Neural progenitor cell (in vitro differentiated cells): ENCODE results near the gene ITPR2. TPM values are rescaled to one million over a fixed set of nuclear protein-coding genes. Genes with fewer than 3 reads are reported as not detected.
A peak's percentile ranks its signal among the peaks of the same experiment; 100 is the strongest.

Experiments
- DNase-seq: peaks from one replicate; pipeline ENCODE4 v3.0.0-alpha.2; 2016; ENCODE audit warnings: low spot score
- H2AFZ ChIP-seq: fragments of 200-600 bp; sonication (generic); replicated peaks from 2 replicates; pipeline ENCODE4 v1.6.1; 2016; ENCODE audit warnings: antibody characterized with exemption
- H3F3A ChIP-seq: fragments of 200-600 bp; sonication (generic); 2 replicates; pipeline ENCODE4 v1.6.1; 2016; ENCODE audit warnings: antibody characterized with exemption, low read depth
- H3K27ac ChIP-seq: fragments of 200-600 bp; sonication (generic); 2 replicates; pipeline ENCODE4 v1.5.1; 2016; ENCODE audit warnings: mild to moderate bottlenecking
- H3K27me3 ChIP-seq: fragments of 200-600 bp; sonication (generic); 2 replicates; pipeline ENCODE4 v1.6.1; 2016; ENCODE audit warnings: mild to moderate bottlenecking, moderate library complexity
- H3K36me3 ChIP-seq: fragments of 200-600 bp; sonication (generic); 2 replicates; pipeline ENCODE4 v1.5.1; 2016
- H3K4me1 ChIP-seq: fragments of 200-600 bp; sonication (generic); 2 replicates; pipeline ENCODE4 v1.6.1; 2016; ENCODE audit warnings: mixed run types
- H3K4me2 ChIP-seq: fragments of 200-600 bp; sonication (generic); 2 replicates; pipeline ENCODE4 v1.6.1; 2016
- H3K4me3 ChIP-seq: fragments of 200-600 bp; sonication (generic); 2 replicates; pipeline ENCODE4 v1.5.1; 2016
- H3K79me2 ChIP-seq: fragments of 200-600 bp; sonication (generic); 2 replicates; pipeline ENCODE4 v1.6.1; 2016; ENCODE audit warnings: low read depth
- H3K9ac ChIP-seq: fragments of 200-600 bp; sonication (generic); 2 replicates; pipeline ENCODE4 v1.6.1; 2016
- H3K9me3 ChIP-seq: fragments of 200-600 bp; sonication (generic); 2 replicates; pipeline ENCODE4 v1.5.1; 2016; ENCODE audit warnings: low read depth
- H4K20me1 ChIP-seq: fragments of 200-600 bp; sonication (generic); 2 replicates; pipeline ENCODE4 v1.6.1; 2016; ENCODE audit warnings: low read depth
- H3K27ac Mint-ChIP-seq: 3 replicates; pipeline ENCODE4 v1.8.0; 2021; ENCODE audit warnings: mixed read lengths
- H3K27me3 Mint-ChIP-seq: 2 replicates; pipeline ENCODE4 v1.8.0; 2022; ENCODE audit warnings: low read depth, mild to moderate bottlenecking, inconsistent platforms, moderate library complexity, mixed read lengths; ENCODE audit not compliant: insufficient read depth
- H3K36me3 Mint-ChIP-seq: 3 replicates; pipeline ENCODE4 v1.8.0; 2021; ENCODE audit warnings: mixed read lengths
- H3K4me1 Mint-ChIP-seq: 3 replicates; pipeline ENCODE4 v1.8.0; 2021; ENCODE audit warnings: mixed read lengths
- H3K4me3 Mint-ChIP-seq: 3 replicates; pipeline ENCODE4 v1.8.0; 2021; ENCODE audit warnings: mild to moderate bottlenecking, moderate library complexity, mixed read lengths
- H3K9me3 Mint-ChIP-seq: 3 replicates; pipeline ENCODE4 v1.8.0; 2020; ENCODE audit warnings: mixed read lengths
- EZH2 ChIP-seq: fragments of 200-600 bp; sonication (generic); IDR thresholded peaks from 2 replicates; pipeline ENCODE4 v1.6.1; 2017; ENCODE audit warnings: antibody characterized with exemption, mild to moderate bottlenecking, moderate library complexity
- EZH2phosphoT487 ChIP-seq: fragments of 200-600 bp; sonication (generic); IDR thresholded peaks from 2 replicates; pipeline ENCODE4 v1.6.1; 2017; ENCODE audit warnings: antibody characterized with exemption
- total RNA-seq: library from RNA; depleted of rRNA; stranded (reverse); fragments of >200 nt; gene quantifications from 2 replicates; pipeline ENCODE4 v1.2.3, GENCODE V29; 2015; ENCODE audit warnings: low replicate concordance
- TF ChIP-seq, protein P1 (sequence below): fragments of 200-600 bp; sonication (generic); IDR thresholded peaks from 2 replicates; pipeline ENCODE4 v1.5.1; 2017; ENCODE audit warnings: antibody characterized with exemption, mild to moderate bottlenecking

Gene ITPR2
- total RNA-seq, 1 donor from 2014 or later = 11.4 TPM

- H3K4me1 Mint-ChIP-seq = peaks cover 13% of the 10 kb centered on the region
- H3K27ac Mint-ChIP-seq = no peak overlapping the region
- H3K79me2 ChIP-seq = no peaks in the 10 kb centered on the region
- no peaks in the 10 kb centered on the region for H3K36me3 Mint-ChIP-seq
- no peaks in the 10 kb centered on the region for H3K9me3 Mint-ChIP-seq
- H3K27me3 Mint-ChIP-seq = no peaks in the 10 kb centered on the region
- no peak overlapping the region for H3K9ac ChIP-seq
- H3K9me3 ChIP-seq = no peaks in the 10 kb centered on the region
- no peak for TF ChIP-seq EZH2phosphoT487
- no peak for TF ChIP-seq EZH2
- TF ChIP-seq, protein P1, sequence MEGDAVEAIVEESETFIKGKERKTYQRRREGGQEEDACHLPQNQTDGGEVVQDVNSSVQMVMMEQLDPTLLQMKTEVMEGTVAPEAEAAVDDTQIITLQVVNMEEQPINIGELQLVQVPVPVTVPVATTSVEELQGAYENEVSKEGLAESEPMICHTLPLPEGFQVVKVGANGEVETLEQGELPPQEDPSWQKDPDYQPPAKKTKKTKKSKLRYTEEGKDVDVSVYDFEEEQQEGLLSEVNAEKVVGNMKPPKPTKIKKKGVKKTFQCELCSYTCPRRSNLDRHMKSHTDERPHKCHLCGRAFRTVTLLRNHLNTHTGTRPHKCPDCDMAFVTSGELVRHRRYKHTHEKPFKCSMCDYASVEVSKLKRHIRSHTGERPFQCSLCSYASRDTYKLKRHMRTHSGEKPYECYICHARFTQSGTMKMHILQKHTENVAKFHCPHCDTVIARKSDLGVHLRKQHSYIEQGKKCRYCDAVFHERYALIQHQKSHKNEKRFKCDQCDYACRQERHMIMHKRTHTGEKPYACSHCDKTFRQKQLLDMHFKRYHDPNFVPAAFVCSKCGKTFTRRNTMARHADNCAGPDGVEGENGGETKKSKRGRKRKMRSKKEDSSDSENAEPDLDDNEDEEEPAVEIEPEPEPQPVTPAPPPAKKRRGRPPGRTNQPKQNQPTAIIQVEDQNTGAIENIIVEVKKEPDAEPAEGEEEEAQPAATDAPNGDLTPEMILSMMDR = no peak
- no peak overlapping the region for H3K4me3 Mint-ChIP-seq
- peak overlapping the region; percentile 35 for H3K4me2 ChIP-seq
- DNase-seq = peak; percentile 63
- peaks cover 19% of the 10 kb centered on the region for H3K4me1 ChIP-seq
- no peak overlapping the region for H2AFZ ChIP-seq
- no peak overlapping the region for H3K27ac ChIP-seq
- H4K20me1 ChIP-seq = no peaks in the 10 kb centered on the region
- H3K27me3 ChIP-seq = no peaks in the 10 kb centered on the region
- no peaks in the 10 kb centered on the region for H3F3A ChIP-seq
- no peaks in the 10 kb centered on the region for H3K36me3 ChIP-seq
- H3K4me3 ChIP-seq = no peak overlapping the region
Measured at GRCh38 chr12:26369588-26369987, 463.4 kb downstream of the ITPR2 start.

DNA sequence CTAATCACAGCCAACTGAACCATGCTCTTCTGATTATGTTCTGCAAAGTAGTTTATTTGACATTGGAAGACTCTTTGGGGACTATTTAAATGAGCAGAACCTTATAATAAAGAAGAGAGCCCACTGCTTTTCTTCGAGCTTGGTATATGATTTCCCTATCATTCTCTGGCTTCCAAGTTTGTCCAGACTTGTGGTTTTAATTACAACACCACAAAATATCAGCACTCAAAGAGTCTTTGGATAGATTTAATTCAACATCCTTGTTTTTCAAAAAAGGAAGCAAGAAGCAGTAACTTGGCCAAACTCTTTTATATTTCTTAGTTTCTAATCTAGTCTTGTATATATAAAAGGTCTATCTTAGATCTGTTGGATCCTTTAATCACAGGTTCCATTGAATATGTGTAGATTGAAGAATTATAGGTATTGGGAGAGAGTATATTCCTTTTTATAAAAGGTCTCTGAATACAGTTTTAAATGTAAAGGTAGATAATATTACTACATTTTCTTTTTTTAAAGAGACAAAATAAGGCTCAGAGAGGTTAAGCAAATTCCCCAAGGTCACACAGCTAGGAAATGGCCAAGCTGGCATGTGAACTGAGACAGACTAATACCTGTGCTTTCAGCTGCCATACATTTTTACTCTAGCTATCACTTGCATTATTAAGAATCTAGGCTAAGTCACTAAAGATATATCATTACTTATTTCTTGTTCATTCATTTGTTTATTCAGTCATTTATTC, 464.8 kb downstream of the ITPR2 start:
- no peak for DNase-seq
- no peaks in the 10 kb centered on the region for H3K9me3 Mint-ChIP-seq
- H3K36me3 Mint-ChIP-seq = no peaks in the 10 kb centered on the region
- Histone ChIP-seq H3K4me3 (no peak overlapping the region), H3K27ac (no peak overlapping the region), H3F3A (no peaks in the 10 kb centered on the region), H3K9me3 (no peaks in the 10 kb centered on the region), H3K27me3 (no peaks in the 10 kb centered on the region), H3K4me2 (no peak overlapping the region), H3K36me3 (no peaks in the 10 kb centered on the region), H3K79me2 (no peaks in the 10 kb centered on the region), H4K20me1 (no peaks in the 10 kb centered on the region), H3K9ac (no peak overlapping the region), H3K4me1 (peaks cover 19% of the 10 kb centered on the region), H2AFZ (no peak overlapping the region)
- no peak overlapping the region for H3K4me3 Mint-ChIP-seq
- TF ChIP-seq EZH2phosphoT487 (no peak), EZH2 (no peak)
- TF ChIP-seq, protein P1 = no peak
- no peaks in the 10 kb centered on the region for H3K27me3 Mint-ChIP-seq
- no peak overlapping the region for H3K27ac Mint-ChIP-seq
- peaks cover 13% of the 10 kb centered on the region for H3K4me1 Mint-ChIP-seq

GRCh38 chr12:26361964-26362363, 471.0 kb downstream of the ITPR2 start:
- H3F3A ChIP-seq = no peaks in the 10 kb centered on the region
- H3K9ac ChIP-seq = no peak overlapping the region
- no peaks in the 10 kb centered on the region for H3K36me3 ChIP-seq
- no peak overlapping the region for H3K4me3 ChIP-seq
- H3K27me3 ChIP-seq = no peaks in the 10 kb centered on the region
- DNase-seq = no peak
- no peak for TF ChIP-seq EZH2phosphoT487
- TF ChIP-seq, protein P1 = no peak
- TF ChIP-seq EZH2 = no peak
- H3K36me3 Mint-ChIP-seq = no peaks in the 10 kb centered on the region
- peaks cover 3% of the 10 kb centered on the region for H3K27me3 Mint-ChIP-seq
- no peaks in the 10 kb centered on the region for H4K20me1 ChIP-seq
- no peaks in the 10 kb centered on the region for H3K9me3 Mint-ChIP-seq
- no peak overlapping the region for H3K27ac Mint-ChIP-seq
- no peak overlapping the region for H3K27ac ChIP-seq
- no peaks in the 10 kb centered on the region for H3K4me1 Mint-ChIP-seq
- no peaks in the 10 kb centered on the region for H3K9me3 ChIP-seq
- peaks cover 10% of the 10 kb centered on the region for H3K4me1 ChIP-seq
- H2AFZ ChIP-seq = no peak overlapping the region
- H3K4me2 ChIP-seq = no peak overlapping the region
- H3K79me2 ChIP-seq = no peaks in the 10 kb centered on the region
- no peak overlapping the region for H3K4me3 Mint-ChIP-seq
